ENCODE results near the gene AOC1.

Gene AOC1

DNA sequence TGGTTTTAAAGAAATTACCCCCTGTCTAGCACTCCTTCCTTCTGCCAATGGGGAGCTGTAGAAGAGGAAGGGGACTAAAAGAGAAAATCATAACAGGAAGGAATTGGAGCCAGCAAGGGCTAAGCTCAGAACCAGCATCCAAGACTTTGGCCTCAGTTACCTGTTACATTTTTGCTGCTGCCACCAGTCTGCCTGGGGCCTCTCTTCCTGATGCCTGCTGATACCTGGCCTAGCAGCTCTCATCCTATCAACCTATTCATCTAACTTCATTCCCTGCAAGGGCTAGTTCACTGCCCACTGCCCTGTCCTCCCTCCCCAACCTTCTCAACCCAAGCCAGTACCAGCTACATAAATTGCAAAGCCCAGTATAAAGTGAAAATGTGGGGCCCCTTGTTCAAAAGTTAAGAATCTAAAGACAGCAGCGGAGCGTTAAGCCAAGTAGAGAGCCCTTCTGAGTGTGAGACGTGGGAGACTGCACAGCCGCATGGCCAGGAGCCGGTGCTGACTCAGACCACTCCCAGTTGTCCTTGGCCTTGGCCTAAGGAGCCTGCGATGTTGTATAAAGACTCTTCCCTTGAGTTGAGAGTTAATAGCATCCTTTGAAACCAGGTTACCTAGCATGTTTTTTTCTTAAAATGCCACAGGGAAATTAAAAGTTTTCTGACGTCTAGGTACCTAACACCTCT lies 13.2 kb upstream of the AOC1 start:
- Histone ChIP-seq H3K4me3 (ENCODE audit: low read length) (no peak overlapping the region), H3K4me1 (ENCODE audit: control insufficient read depth, insufficient read depth, low read length) (no peaks in the 10 kb centered on the region), H3K27me3 (ENCODE audit: control insufficient read depth, insufficient read depth, low read length) (no peaks in the 10 kb centered on the region), H3K4me2 (ENCODE audit: low read length) (no peak overlapping the region), H3K9me3 (replicated peaks; ENCODE audit: low read length) (no peaks in the 10 kb centered on the region), H3K9ac (ENCODE audit: low read depth, low read length) (no peak overlapping the region), H3K36me3 (ENCODE audit: insufficient read depth, low read length) (no peaks in the 10 kb centered on the region)

DNA sequence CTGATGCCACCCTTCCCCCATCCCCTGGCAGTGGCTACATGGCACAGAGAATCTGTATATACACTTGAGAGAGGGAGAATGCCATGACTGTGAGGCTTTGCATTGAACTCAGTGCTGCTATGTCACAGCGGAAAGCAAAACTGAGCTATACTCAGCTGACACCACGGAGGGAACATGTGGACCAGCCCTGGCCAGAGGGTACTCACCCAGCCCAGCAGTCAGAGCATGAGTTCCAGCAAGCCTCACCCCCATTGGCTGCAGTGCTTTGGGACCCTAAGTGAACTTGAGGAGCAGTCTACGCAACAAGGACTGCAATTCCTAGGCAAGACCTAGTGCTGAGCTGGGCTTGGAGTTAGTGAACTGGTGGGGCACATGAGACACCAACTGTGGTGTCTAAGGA lies 10.3 kb upstream of the AOC1 start:
- no peaks in the 10 kb centered on the region for H3K4me1 ChIP-seq (ENCODE audit: control insufficient read depth, insufficient read depth, low read length)
- H3K27me3 ChIP-seq (ENCODE audit: control insufficient read depth, insufficient read depth, low read length) = no peaks in the 10 kb centered on the region
- H3K4me3 ChIP-seq (ENCODE audit: low read length) = no peak overlapping the region
- no peak overlapping the region for H3K9ac ChIP-seq (ENCODE audit: low read depth, low read length)
- H3K9me3 ChIP-seq (replicated peaks; ENCODE audit: low read length) = no peaks in the 10 kb centered on the region
- no peak overlapping the region for H3K4me2 ChIP-seq (ENCODE audit: low read length)
- H3K36me3 ChIP-seq (ENCODE audit: insufficient read depth, low read length) = no peaks in the 10 kb centered on the region

DNA sequence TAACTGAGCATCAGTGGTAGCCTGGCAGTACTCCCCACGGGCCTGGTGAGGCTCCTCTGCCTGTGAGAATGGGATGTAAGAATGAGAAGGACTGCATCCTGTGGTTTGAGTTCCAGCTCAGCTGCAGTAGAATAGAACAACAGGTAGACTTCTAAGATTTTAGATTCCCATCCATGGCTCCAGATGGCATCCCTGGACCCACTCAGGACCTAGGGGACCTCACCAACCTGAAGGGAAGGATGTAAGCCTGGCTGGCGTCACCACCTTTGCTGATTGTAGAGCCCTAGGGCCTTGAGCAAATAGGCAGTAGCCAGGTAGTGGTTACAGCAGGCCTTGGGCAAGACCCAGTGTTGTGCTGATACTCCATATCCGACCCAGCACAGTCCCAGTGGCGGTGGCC lies 9.6 kb upstream of the AOC1 start:
- Histone ChIP-seq H3K36me3 (ENCODE audit: insufficient read depth, low read length) (no peaks in the 10 kb centered on the region), H3K27me3 (ENCODE audit: control insufficient read depth, insufficient read depth, low read length) (no peaks in the 10 kb centered on the region), H3K4me3 (ENCODE audit: low read length) (no peak overlapping the region), H3K9me3 (replicated peaks; ENCODE audit: low read length) (no peaks in the 10 kb centered on the region), H3K4me2 (ENCODE audit: low read length) (no peak overlapping the region), H3K4me1 (ENCODE audit: control insufficient read depth, insufficient read depth, low read length) (no peaks in the 10 kb centered on the region), H3K9ac (ENCODE audit: low read depth, low read length) (no peak overlapping the region)

DNA sequence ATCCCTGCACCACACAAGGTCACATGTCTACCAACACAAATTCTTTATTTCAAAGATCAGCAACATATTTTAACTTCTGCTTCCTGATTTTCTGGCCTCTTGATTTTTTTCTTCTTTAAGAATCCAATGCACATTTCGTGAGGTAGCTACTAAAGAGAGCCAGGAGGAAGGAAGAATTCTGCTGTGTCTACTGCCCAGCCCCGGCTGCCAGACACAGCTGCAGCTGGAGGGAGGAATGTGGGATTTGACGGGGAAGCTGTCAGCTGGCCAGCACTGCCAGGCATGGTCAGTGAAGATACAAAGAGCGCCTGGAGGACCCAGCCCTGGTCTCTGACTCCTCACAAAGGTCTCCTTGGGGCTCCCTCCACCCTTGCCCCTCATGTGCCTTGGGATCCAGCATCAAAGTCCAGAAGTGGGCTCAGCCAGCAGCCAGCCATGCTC lies 6.9 kb upstream of the AOC1 start:
- H3K4me3 ChIP-seq (ENCODE audit: low read length) = no peak overlapping the region
- no peaks in the 10 kb centered on the region for H3K36me3 ChIP-seq (ENCODE audit: insufficient read depth, low read length)
- no peak overlapping the region for H3K4me2 ChIP-seq (ENCODE audit: low read length)
- H3K9ac ChIP-seq (ENCODE audit: low read depth, low read length) = no peak overlapping the region
- no peaks in the 10 kb centered on the region for H3K4me1 ChIP-seq (ENCODE audit: control insufficient read depth, insufficient read depth, low read length)
- no peaks in the 10 kb centered on the region for H3K27me3 ChIP-seq (ENCODE audit: control insufficient read depth, insufficient read depth, low read length)
- no peaks in the 10 kb centered on the region for H3K9me3 ChIP-seq (replicated peaks; ENCODE audit: low read length)

- no peaks in the 10 kb centered on the region for H3K36me3 ChIP-seq (ENCODE audit: insufficient read depth, low read length)
- no peak overlapping the region for H3K4me2 ChIP-seq (ENCODE audit: low read length)
- H3K4me1 ChIP-seq (ENCODE audit: control insufficient read depth, insufficient read depth, low read length) = no peaks in the 10 kb centered on the region
- no peak overlapping the region for H3K9ac ChIP-seq (ENCODE audit: low read depth, low read length)
- no peak overlapping the region for H3K4me3 ChIP-seq (ENCODE audit: low read length)
- H3K9me3 ChIP-seq (replicated peaks; ENCODE audit: low read length) = no peaks in the 10 kb centered on the region
- no peaks in the 10 kb centered on the region for H3K27me3 ChIP-seq (ENCODE audit: control insufficient read depth, insufficient read depth, low read length)
Measured at GRCh38 chr7:150846291-150847115, 5.8 kb upstream of the AOC1 start.

DNA sequence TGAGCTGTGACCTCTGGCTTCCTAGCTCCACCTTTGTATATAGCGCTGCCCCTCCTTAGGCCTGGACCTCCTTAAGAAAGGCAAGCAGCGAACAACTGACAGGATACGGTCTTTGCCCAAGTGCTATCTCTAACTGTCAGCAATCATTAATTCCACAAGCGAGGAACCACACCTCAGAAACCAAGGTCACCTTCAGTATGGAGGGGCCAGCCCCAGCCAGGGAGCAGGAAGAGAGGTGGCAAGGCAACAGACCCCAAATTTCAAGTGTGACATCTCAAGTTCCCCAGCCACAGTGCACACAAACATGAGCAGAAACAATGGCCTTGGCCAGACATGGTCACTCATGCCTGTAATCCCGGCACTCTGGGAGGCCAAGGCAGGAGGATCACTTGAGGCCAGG lies 4.8 kb upstream of the AOC1 start:
- Histone ChIP-seq H3K9me3 (replicated peaks; ENCODE audit: low read length) (no peaks in the 10 kb centered on the region), H3K4me1 (ENCODE audit: control insufficient read depth, insufficient read depth, low read length) (no peaks in the 10 kb centered on the region), H3K4me2 (ENCODE audit: low read length) (no peak overlapping the region), H3K27me3 (ENCODE audit: control insufficient read depth, insufficient read depth, low read length) (no peaks in the 10 kb centered on the region), H3K36me3 (ENCODE audit: insufficient read depth, low read length) (no peaks in the 10 kb centered on the region), H3K4me3 (ENCODE audit: low read length) (no peak overlapping the region), H3K9ac (ENCODE audit: low read depth, low read length) (no peak overlapping the region)

- Histone ChIP-seq H3K4me1 (ENCODE audit: control insufficient read depth, insufficient read depth, low read length) (no peaks in the 10 kb centered on the region), H3K36me3 (ENCODE audit: insufficient read depth, low read length) (no peaks in the 10 kb centered on the region), H3K4me3 (ENCODE audit: low read length) (no peak overlapping the region), H3K27me3 (ENCODE audit: control insufficient read depth, insufficient read depth, low read length) (no peaks in the 10 kb centered on the region), H3K9me3 (replicated peaks; ENCODE audit: low read length) (no peaks in the 10 kb centered on the region), H3K9ac (ENCODE audit: low read depth, low read length) (no peak overlapping the region), H3K4me2 (ENCODE audit: low read length) (no peak overlapping the region)
Measured at GRCh38 chr7:150848111-150848510, 4.2 kb upstream of the AOC1 start.

DNA sequence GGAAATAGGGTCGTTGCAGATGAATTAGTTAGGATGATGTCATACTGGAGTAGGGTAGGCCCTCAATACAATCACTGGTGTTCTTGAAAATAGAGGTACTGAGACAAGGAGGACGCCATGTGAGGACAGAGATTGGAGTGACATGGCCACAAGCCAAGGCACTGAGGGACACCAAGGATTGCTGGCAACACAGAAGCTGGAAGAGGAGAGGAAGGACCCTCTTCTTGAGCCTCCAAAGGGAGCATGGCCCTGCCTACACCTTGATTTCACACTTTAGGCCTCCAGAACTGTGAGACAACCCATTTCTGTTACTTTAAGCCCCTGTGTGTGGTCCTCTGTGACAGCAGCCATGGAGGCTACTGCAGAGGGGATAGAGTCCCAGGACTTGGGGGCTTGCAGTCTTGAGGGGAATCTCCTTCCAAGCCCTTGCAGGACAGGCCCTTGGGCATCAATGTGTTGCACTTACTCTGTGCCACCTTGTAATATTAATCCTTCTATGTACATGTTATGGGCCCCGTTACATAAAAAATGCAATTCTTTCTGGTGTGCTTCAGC lies 3.7 kb upstream of the AOC1 start:
- Histone ChIP-seq H3K4me1 (ENCODE audit: control insufficient read depth, insufficient read depth, low read length) (no peaks in the 10 kb centered on the region), H3K4me2 (ENCODE audit: low read length) (no peak overlapping the region), H3K27me3 (ENCODE audit: control insufficient read depth, insufficient read depth, low read length) (no peaks in the 10 kb centered on the region), H3K4me3 (ENCODE audit: low read length) (no peak overlapping the region), H3K9ac (ENCODE audit: low read depth, low read length) (no peak overlapping the region), H3K36me3 (ENCODE audit: insufficient read depth, low read length) (no peaks in the 10 kb centered on the region), H3K9me3 (replicated peaks; ENCODE audit: low read length) (no peaks in the 10 kb centered on the region)

- Histone ChIP-seq H3K36me3 (ENCODE audit: insufficient read depth, low read length) (no peaks in the 10 kb centered on the region), H3K9ac (ENCODE audit: low read depth, low read length) (no peak overlapping the region), H3K27me3 (ENCODE audit: control insufficient read depth, insufficient read depth, low read length) (no peaks in the 10 kb centered on the region), H3K9me3 (replicated peaks; ENCODE audit: low read length) (no peaks in the 10 kb centered on the region), H3K4me1 (ENCODE audit: control insufficient read depth, insufficient read depth, low read length) (no peaks in the 10 kb centered on the region), H3K4me2 (ENCODE audit: low read length) (no peak overlapping the region), H3K4me3 (ENCODE audit: low read length) (no peak overlapping the region)
Measured at GRCh38 chr7:150849204-150849775, 3.0 kb upstream of the AOC1 start.

DNA sequence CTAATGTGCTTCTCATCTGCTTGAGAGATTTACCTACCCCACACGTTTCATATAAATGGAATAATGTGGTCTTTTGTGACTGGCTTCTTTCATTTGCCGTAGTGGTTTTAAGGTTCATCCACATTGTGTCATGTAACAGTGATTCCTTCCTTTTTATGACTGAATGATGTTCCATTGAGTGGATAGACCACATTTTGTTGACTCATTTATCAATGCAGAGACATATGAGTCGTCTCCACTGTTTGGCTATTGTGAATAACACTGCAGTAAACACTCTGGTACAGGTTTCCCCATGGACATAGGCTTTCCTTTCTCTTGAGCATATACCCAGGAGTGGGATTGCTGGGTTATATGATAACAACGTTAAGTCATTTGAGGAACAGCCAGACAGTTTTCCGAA lies 2.0 kb upstream of the AOC1 start:
- no peaks in the 10 kb centered on the region for H3K36me3 ChIP-seq (ENCODE audit: insufficient read depth, low read length)
- no peak overlapping the region for H3K4me2 ChIP-seq (ENCODE audit: low read length)
- no peaks in the 10 kb centered on the region for H3K27me3 ChIP-seq (ENCODE audit: control insufficient read depth, insufficient read depth, low read length)
- no peaks in the 10 kb centered on the region for H3K4me1 ChIP-seq (ENCODE audit: control insufficient read depth, insufficient read depth, low read length)
- no peaks in the 10 kb centered on the region for H3K9me3 ChIP-seq (replicated peaks; ENCODE audit: low read length)
- H3K9ac ChIP-seq (ENCODE audit: low read depth, low read length) = no peak overlapping the region
- no peak overlapping the region for H3K4me3 ChIP-seq (ENCODE audit: low read length)

- H3K9ac ChIP-seq (ENCODE audit: low read depth, low read length) = no peak overlapping the region
- no peaks in the 10 kb centered on the region for H3K4me1 ChIP-seq (ENCODE audit: control insufficient read depth, insufficient read depth, low read length)
- no peaks in the 10 kb centered on the region for H3K9me3 ChIP-seq (replicated peaks; ENCODE audit: low read length)
- H3K4me3 ChIP-seq (ENCODE audit: low read length) = no peak overlapping the region
- H3K4me2 ChIP-seq (ENCODE audit: low read length) = no peak overlapping the region
- no peaks in the 10 kb centered on the region for H3K36me3 ChIP-seq (ENCODE audit: insufficient read depth, low read length)
- H3K27me3 ChIP-seq (ENCODE audit: control insufficient read depth, insufficient read depth, low read length) = no peaks in the 10 kb centered on the region
Measured at GRCh38 chr7:150851492-150852370, 586 bp upstream of the AOC1 start.
